ENCODE data around the gene PHLDA1. TPM values are rescaled to one million over a fixed set of nuclear protein-coding genes. Genes with fewer than 3 reads are reported as not detected.

The PHLDA1 gene
- total RNA-seq, 1 experiment from 2014 or later, result 151 TPM

DNA sequence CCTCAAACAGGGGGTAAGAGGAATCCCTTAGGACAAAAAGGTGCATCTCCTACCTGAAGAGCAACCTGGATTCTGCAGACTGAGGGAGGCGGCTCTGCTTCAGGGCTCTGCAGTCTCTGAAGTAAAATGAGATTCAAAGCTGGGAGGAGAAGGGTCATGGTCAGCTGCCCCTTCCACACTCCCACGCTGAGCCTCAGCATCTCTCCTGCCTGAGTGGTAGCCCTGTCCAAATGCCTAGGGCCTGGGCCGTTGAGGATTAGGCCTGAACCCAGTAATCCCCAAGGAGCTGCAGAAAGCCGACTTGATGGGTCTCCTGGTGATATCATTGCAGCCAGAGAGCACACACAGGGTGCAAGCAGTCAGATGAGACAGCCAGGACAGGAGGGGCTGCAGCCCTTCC, 18.9 kb downstream of the PHLDA1 start:
- no peaks in the 10 kb centered on the region for H3K9me3 Mint-ChIP-seq (ENCODE audit: low read depth, unreplicated experiment)
- no peak overlapping the region for H3K27ac Mint-ChIP-seq (ENCODE audit: unreplicated experiment)
- no peak overlapping the region for H3K4me3 Mint-ChIP-seq (ENCODE audit: low read depth, unreplicated experiment)
- H3K27me3 Mint-ChIP-seq (ENCODE audit: unreplicated experiment), result no peaks in the 10 kb centered on the region
- CTCF ChIA-PET, result interaction anchor here (0.9 kb wide), 1 partner anchor 373 kb away, joined by 3 read pairs; no protein-coding TSS in a partner anchor
- BruUV-seq (replicated peaks), result no TSS peak
- DNase-seq, result no peak
- no peak for TF ChIP-seq CTCF (IDR thresholded peaks at IDR 0.05; ENCODE audit: unreplicated experiment)
- H3K36me3 Mint-ChIP-seq (ENCODE audit: insufficient read depth, unreplicated experiment), result peaks cover 2% of the 10 kb centered on the region
- intact Hi-C loops (cut with micrococcal nuclease; ENCODE audit: unreplicated experiment), result no loop called here
- H3K4me1 Mint-ChIP-seq (ENCODE audit: low read depth, unreplicated experiment), result peaks cover 24% of the 10 kb centered on the region

DNA sequence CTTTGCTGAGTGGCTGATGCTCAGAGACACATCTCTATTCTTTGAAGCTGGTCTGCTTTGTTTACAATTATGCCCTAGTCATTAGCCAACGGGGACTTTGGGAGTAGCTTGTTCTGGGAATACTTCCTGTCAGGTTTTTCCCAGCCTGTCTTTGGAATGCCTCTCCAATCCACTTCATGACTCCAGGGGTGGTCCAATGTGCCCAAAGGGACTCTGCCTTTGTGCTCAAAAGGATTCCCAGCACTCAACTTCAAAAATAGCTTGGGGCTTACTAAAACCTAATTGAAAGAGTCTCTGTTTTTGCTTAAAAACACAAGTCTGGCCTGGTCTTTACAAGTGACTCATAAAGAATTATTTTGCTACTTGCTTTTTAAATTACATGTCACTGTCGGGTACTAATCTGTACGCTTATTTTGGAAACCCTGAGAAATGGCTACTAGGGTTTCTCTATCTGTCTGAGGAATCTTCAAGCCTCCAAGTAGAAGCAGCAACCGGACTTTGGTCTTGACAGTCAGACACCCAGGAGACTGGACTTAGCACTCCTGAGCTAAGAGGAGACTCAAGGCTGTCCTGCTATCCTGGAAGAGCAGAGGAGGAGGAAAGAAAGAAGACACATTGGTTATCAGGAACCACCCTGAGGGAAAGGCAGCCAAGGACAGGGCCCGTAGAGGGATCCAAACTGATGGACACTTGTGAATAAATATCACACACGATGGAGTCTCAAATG, 20.7 kb downstream of the PHLDA1 start:
- no TSS peak for BruUV-seq (replicated peaks)
- intact Hi-C loops (cut with micrococcal nuclease; ENCODE audit: unreplicated experiment), result no loop called here
- no peak overlapping the region for H3K27ac Mint-ChIP-seq (ENCODE audit: unreplicated experiment)
- no peak for TF ChIP-seq CTCF (IDR thresholded peaks at IDR 0.05; ENCODE audit: unreplicated experiment)
- H3K27me3 Mint-ChIP-seq (ENCODE audit: unreplicated experiment), result no peaks in the 10 kb centered on the region
- no peaks in the 10 kb centered on the region for H3K9me3 Mint-ChIP-seq (ENCODE audit: low read depth, unreplicated experiment)
- H3K36me3 Mint-ChIP-seq (ENCODE audit: insufficient read depth, unreplicated experiment), result peaks cover 4% of the 10 kb centered on the region
- H3K4me1 Mint-ChIP-seq (ENCODE audit: low read depth, unreplicated experiment), result peaks cover 33% of the 10 kb centered on the region
- CTCF ChIA-PET, result no interaction called here
- no peak overlapping the region for H3K4me3 Mint-ChIP-seq (ENCODE audit: low read depth, unreplicated experiment)
- no peak for DNase-seq

DNA sequence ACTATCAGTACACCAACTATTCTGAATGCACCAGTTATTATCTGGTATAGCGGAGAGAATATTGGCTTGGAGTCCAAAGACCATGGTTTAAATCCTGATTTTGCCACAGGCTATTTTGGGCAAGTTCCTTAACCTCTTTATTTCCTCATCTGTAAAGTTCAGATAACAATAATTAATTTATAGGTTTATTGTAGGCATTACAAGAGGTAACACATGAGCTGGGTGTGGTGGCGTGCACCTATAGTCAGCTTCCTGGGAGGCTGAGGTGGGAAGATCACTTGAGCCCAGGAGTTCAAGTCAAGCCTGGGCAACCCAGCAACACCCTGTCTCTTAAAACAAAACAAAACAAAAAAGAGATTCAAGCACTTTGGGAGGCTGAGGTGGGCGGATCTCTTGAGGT, 23.1 kb downstream of the PHLDA1 start:
- no peak for TF ChIP-seq CTCF (IDR thresholded peaks at IDR 0.05; ENCODE audit: unreplicated experiment)
- Mint-ChIP-seq H3K4me1 (ENCODE audit: low read depth, unreplicated experiment) (peaks cover 22% of the 10 kb centered on the region), H3K36me3 (ENCODE audit: insufficient read depth, unreplicated experiment) (peaks cover 10% of the 10 kb centered on the region), H3K9me3 (ENCODE audit: low read depth, unreplicated experiment) (peaks cover 4% of the 10 kb centered on the region), H3K4me3 (ENCODE audit: low read depth, unreplicated experiment) (no peak overlapping the region), H3K27ac (ENCODE audit: unreplicated experiment) (no peak overlapping the region), H3K27me3 (ENCODE audit: unreplicated experiment) (no peaks in the 10 kb centered on the region)
- BruUV-seq (replicated peaks), result no TSS peak
- DNase-seq, result no peak
- intact Hi-C loops (cut with micrococcal nuclease; ENCODE audit: unreplicated experiment), result no loop called here
- CTCF ChIA-PET, result no interaction called here

GRCh38 chr12:76007640-76008039, 23.9 kb downstream of the PHLDA1 start:
- H3K36me3 Mint-ChIP-seq (ENCODE audit: insufficient read depth, unreplicated experiment), result peaks cover 13% of the 10 kb centered on the region
- peaks cover 4% of the 10 kb centered on the region for H3K9me3 Mint-ChIP-seq (ENCODE audit: low read depth, unreplicated experiment)
- TF ChIP-seq CTCF (IDR thresholded peaks at IDR 0.05; ENCODE audit: unreplicated experiment), result no peak
- H3K27me3 Mint-ChIP-seq (ENCODE audit: unreplicated experiment), result no peaks in the 10 kb centered on the region
- CTCF ChIA-PET, result no interaction called here
- no TSS peak for BruUV-seq (replicated peaks)
- H3K4me1 Mint-ChIP-seq (ENCODE audit: low read depth, unreplicated experiment), result peaks cover 22% of the 10 kb centered on the region
- no peak for DNase-seq
- no peak overlapping the region for H3K4me3 Mint-ChIP-seq (ENCODE audit: low read depth, unreplicated experiment)
- H3K27ac Mint-ChIP-seq (ENCODE audit: unreplicated experiment), result peak overlapping the region; percentile 42
- intact Hi-C loops (cut with micrococcal nuclease; ENCODE audit: unreplicated experiment), result no loop called here
